AG09319 (cell line): ENCODE results near the gene GSS.

ENCODE experiments used
- DNase-seq: peaks from one replicate; pipeline ENCODE4 v3.0.0-alpha.2; 2010; ENCODE audit warnings: low read depth; ENCODE audit errors: extremely low read depth
- TF ChIP-seq, protein P1 (sequence below): IDR thresholded peaks from 2 replicates; pipeline ENCODE4 v1.5.1; 2011; ENCODE audit warnings: low read depth, mild to moderate bottlenecking, inconsistent platforms, low read length, moderate library complexity

GSS gene

GRCh38 chr20:35001596-35002362 lies 46.2 kb upstream of the GSS start:
- DNase-seq, result no peak
- TF ChIP-seq, protein P1, sequence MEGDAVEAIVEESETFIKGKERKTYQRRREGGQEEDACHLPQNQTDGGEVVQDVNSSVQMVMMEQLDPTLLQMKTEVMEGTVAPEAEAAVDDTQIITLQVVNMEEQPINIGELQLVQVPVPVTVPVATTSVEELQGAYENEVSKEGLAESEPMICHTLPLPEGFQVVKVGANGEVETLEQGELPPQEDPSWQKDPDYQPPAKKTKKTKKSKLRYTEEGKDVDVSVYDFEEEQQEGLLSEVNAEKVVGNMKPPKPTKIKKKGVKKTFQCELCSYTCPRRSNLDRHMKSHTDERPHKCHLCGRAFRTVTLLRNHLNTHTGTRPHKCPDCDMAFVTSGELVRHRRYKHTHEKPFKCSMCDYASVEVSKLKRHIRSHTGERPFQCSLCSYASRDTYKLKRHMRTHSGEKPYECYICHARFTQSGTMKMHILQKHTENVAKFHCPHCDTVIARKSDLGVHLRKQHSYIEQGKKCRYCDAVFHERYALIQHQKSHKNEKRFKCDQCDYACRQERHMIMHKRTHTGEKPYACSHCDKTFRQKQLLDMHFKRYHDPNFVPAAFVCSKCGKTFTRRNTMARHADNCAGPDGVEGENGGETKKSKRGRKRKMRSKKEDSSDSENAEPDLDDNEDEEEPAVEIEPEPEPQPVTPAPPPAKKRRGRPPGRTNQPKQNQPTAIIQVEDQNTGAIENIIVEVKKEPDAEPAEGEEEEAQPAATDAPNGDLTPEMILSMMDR, result peak; percentile 11

DNA sequence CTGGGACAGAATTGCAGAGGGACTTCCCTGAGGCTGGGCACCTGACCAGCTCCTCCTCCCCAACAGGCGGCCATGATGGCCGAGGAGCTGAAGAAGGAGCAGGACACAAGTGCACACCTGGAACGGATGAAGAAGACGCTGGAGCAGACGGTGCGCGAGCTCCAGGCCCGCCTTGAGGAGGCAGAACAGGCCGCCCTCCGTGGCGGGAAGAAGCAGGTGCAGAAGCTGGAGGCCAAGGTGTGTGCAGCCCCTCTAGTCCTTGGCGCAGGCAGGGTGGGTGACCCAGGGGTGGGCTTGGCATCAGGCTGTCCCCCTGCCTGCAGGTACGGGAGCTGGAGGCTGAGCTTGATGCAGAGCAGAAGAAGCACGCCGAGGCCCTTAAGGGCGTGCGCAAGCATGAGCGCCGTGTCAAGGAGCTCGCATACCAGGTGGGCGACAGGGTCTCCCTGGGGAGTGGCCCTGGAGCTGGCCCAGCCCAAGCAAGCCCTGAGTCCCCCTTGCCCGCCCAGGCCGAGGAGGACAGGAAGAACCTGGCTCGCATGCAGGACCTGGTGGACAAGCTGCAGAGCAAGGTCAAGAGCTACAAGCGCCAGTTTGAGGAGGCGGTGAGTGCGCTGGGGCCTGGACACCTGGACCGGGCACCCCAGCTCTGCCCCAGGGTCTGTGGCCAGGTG lies 45.5 kb upstream of the GSS start:
- DNase-seq, result no peak
- TF ChIP-seq, protein P1, result no peak

- DNase-seq, result no peak
- TF ChIP-seq, protein P1, result no peak
These were observed 44.8 kb upstream of the GSS start for GRCh38 chr20:35000311-35000921.

DNA sequence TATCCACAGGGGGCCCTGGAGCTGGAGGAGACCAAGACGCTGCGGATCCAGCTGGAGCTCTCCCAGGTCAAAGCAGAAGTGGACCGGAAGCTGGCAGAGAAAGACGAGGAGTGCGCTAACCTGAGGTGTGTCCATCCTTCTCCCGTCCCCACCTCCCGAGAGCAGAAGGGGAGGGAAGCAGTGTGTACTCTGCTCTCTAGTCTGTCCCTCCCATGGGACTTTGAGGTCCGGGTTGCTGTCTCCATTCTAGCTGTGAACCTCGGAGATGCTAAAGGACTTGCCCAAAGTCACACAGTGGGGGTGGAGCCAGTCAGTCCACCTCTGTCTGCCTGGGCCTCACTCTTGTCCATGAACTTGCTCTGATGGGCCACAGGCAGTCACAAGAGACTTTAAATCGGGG lies 44.2 kb upstream of the GSS start:
- no peak for DNase-seq
- TF ChIP-seq, protein P1, result no peak

DNA sequence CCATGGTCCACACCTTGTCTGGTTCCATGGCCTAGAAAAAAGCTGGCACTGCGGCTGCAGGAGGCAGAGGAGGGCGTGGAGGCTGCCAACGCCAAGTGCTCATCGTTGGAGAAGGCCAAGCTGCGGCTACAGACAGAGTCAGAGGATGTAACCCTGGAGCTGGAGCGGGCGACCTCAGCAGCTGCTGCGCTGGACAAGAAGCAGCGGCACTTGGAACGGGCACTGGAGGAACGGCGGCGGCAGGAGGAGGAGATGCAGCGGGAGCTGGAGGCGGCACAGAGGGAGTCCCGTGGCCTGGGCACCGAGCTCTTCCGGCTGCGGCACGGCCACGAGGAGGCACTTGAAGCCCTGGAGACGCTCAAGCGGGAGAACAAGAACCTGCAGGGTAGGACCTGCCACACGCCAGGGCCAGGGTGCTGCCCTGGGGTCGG lies 43.4 kb upstream of the GSS start:
- TF ChIP-seq, protein P1, result no peak
- no peak for DNase-seq

DNA sequence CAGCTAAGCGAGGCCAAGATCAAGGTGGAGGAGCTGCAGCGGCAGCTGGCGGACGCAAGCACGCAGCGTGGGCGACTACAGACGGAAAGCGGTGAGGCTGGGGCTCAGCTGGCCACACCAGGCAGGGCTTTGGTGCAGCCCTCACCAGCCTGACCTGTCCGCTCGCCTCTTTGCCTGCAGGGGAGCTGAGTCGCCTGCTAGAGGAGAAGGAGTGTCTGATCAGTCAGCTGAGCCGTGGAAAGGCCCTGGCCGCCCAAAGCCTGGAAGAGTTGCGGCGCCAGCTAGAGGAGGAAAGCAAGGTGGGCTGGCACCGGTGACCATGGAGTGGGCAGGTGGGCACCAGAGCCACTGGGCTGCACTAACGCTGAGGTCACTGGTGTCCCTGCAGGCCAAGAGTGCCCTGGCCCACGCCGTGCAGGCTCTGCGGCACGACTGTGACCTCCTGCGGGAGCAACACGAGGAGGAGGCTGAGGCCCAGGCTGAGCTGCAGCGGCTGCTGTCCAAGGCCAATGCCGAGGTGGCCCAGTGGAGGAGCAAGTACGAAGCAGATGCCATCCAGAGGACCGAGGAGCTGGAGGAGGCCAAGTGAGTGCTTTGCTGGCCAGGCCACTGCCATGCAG lies 42.8 kb upstream of the GSS start:
- DNase-seq, result no peak
- TF ChIP-seq, protein P1, result no peak
